ENCODE data around the gene RABAC1. TPM values are rescaled to one million over a fixed set of nuclear protein-coding genes. Genes with fewer than 3 reads are reported as not detected.

The RABAC1 gene
- total RNA-seq, 2 experiments from 2014 or later = 171 to 191 TPM

GRCh38 chr19:41974652-41975051 lies 15.5 kb upstream of the RABAC1 start:
- no peak for DNase-seq (ENCODE audit: low spot score)
- no TSS peak for BruUV-seq (replicated peaks)
- no peaks in the 10 kb centered on the region for H3K9me2 ChIP-seq (ENCODE audit: insufficient read depth, low read length)
- H2AFZ ChIP-seq (ENCODE audit: low read length) = no peak overlapping the region
- no peak overlapping the region for H3K4me3 ChIP-seq (ENCODE audit: low read depth, low read length, poor library complexity, severe bottlenecking)
- H3K36me3 ChIP-seq (ENCODE audit: insufficient read depth, low read length) = peaks cover 45% of the 10 kb centered on the region
- intact Hi-C loops (cut with micrococcal nuclease; ENCODE audit: unreplicated experiment) = no loop called here
- no peak for TF ChIP-seq EZH2phosphoT487 (IDR thresholded peaks at IDR 0.05; ENCODE audit: borderline replicate concordance, low read depth, low read length)
- ChIA-PET CTCF (ENCODE audit: unreplicated experiment) (no interaction called here), POLR2A (no interaction called here)
- H3K9me3 ChIP-seq (ENCODE audit: low read length) = no peaks in the 10 kb centered on the region
- no peak overlapping the region for H3K4me2 ChIP-seq (ENCODE audit: low read length)
- H4K20me1 ChIP-seq (ENCODE audit: insufficient read depth, low read length) = no peaks in the 10 kb centered on the region
- no peaks in the 10 kb centered on the region for H3K79me2 ChIP-seq (ENCODE audit: insufficient read depth, low read depth, low read length)
- H3K27ac ChIP-seq (ENCODE audit: low read depth, low read length, poor library complexity, severe bottlenecking) = no peak overlapping the region
- no peaks in the 10 kb centered on the region for H3K4me1 ChIP-seq (ENCODE audit: insufficient read depth, low read length, poor library complexity, severe bottlenecking)

- Histone ChIP-seq H3K9me2 (ENCODE audit: insufficient read depth, low read length) (no peaks in the 10 kb centered on the region), H3K9me3 (ENCODE audit: low read length) (no peaks in the 10 kb centered on the region), H3K4me2 (ENCODE audit: low read length) (no peak overlapping the region), H3K27ac (ENCODE audit: low read depth, low read length, poor library complexity, severe bottlenecking) (no peak overlapping the region), H3K4me3 (ENCODE audit: low read depth, low read length, poor library complexity, severe bottlenecking) (no peak overlapping the region), H3K4me1 (ENCODE audit: insufficient read depth, low read length, poor library complexity, severe bottlenecking) (no peaks in the 10 kb centered on the region), H3K36me3 (ENCODE audit: insufficient read depth, low read length) (peaks cover 40% of the 10 kb centered on the region), H3K79me2 (ENCODE audit: insufficient read depth, low read depth, low read length) (no peaks in the 10 kb centered on the region), H4K20me1 (ENCODE audit: insufficient read depth, low read length) (no peaks in the 10 kb centered on the region), H2AFZ (ENCODE audit: low read length) (no peak overlapping the region)
- no TSS peak for BruUV-seq (replicated peaks)
- TF ChIP-seq EZH2phosphoT487 (IDR thresholded peaks at IDR 0.05; ENCODE audit: borderline replicate concordance, low read depth, low read length) (no peak), CTCF (conservative IDR thresholded peaks at IDR 0.05; ENCODE audit: low read length) (no peak)
- no peak for DNase-seq (ENCODE audit: low spot score)
- intact Hi-C loops (cut with micrococcal nuclease; ENCODE audit: unreplicated experiment) = no loop called here
- ChIA-PET POLR2A (no interaction called here), CTCF (ENCODE audit: unreplicated experiment) (no interaction called here)
Observed at GRCh38 chr19:41971363-41971762, 12.2 kb upstream of the RABAC1 start.

- Histone ChIP-seq H3K9me3 (ENCODE audit: low read length) (no peaks in the 10 kb centered on the region), H3K9me2 (ENCODE audit: insufficient read depth, low read length) (no peaks in the 10 kb centered on the region), H3K36me3 (ENCODE audit: insufficient read depth, low read length) (peaks cover 33% of the 10 kb centered on the region; the same call in 1 of the 2 replicates), H2AFZ (ENCODE audit: low read length) (no peak overlapping the region), H3K27ac (ENCODE audit: low read depth, low read length, poor library complexity, severe bottlenecking) (no peak overlapping the region), H3K4me3 (ENCODE audit: low read depth, low read length, poor library complexity, severe bottlenecking) (no peak overlapping the region), H3K4me1 (ENCODE audit: insufficient read depth, low read length, poor library complexity, severe bottlenecking) (no peaks in the 10 kb centered on the region), H4K20me1 (ENCODE audit: insufficient read depth, low read length) (no peaks in the 10 kb centered on the region), H3K4me2 (ENCODE audit: low read length) (no peak overlapping the region), H3K79me2 (ENCODE audit: insufficient read depth, low read depth, low read length) (no peaks in the 10 kb centered on the region)
- DNase-seq (ENCODE audit: low spot score) = no peak
- POLR2A ChIA-PET = no interaction called here
- intact Hi-C loops (cut with micrococcal nuclease; ENCODE audit: unreplicated experiment) = no loop called here
- BruUV-seq (replicated peaks) = no TSS peak
- TF ChIP-seq CTCF (conservative IDR thresholded peaks at IDR 0.05; ENCODE audit: low read length) (no peak), EZH2phosphoT487 (IDR thresholded peaks at IDR 0.05; ENCODE audit: borderline replicate concordance, low read depth, low read length) (no peak)
- CTCF ChIA-PET (ENCODE audit: unreplicated experiment) = no interaction called here
Observed at GRCh38 chr19:41969772-41970458, 10.8 kb upstream of the RABAC1 start.

Data from OCI-LY7 (cell line).